ENCODE data around the gene FBXL20. TPM values are rescaled to one million over a fixed set of nuclear protein-coding genes. Genes with fewer than 3 reads are reported as not detected.

Gene FBXL20
- polyA plus RNA-seq, 1 donor (not counting 4 experiments of a cell fraction or from before 2014, with no cell fraction given) = 4.9 TPM

GRCh38 chr17:39327109-39327508 is 74.3 kb downstream of the FBXL20 start:
- Histone ChIP-seq H3K4me2 (ENCODE audit: control insufficient read depth, extremely low read depth, insufficient read depth, low read depth, low read length) (no peak overlapping the region), H3K36me3 (ENCODE audit: control insufficient read depth in 2 of 2, extremely low read depth in 1 of 2, insufficient read depth in 2 of 2, low read length in 2 of 2) (no peaks in the 10 kb centered on the region), H3K27me3 (ENCODE audit: control insufficient read depth, extremely low read depth, insufficient read depth, low read length) (no peaks in the 10 kb centered on the region), H3K9me3 (ENCODE audit: control insufficient read depth, low read depth, low read length) (no peaks in the 10 kb centered on the region), H3K9me1 (ENCODE audit: control insufficient read depth, extremely low read depth, insufficient read depth, low read length) (no peaks in the 10 kb centered on the region), H3K79me2 (ENCODE audit: control insufficient read depth, insufficient read depth, low read length) (no peaks in the 10 kb centered on the region), H3K4me1 (ENCODE audit: control insufficient read depth, extremely low read depth, insufficient read depth, low read length) (no peaks in the 10 kb centered on the region), H3K4me3 (ENCODE audit: control insufficient read depth in 2 of 3, extremely low read depth in 1 of 3, insufficient read depth in 2 of 3, low read depth in 1 of 3, low read length in 3 of 3) (no peak overlapping the region), H3K27ac (ENCODE audit: control insufficient read depth, insufficient read depth, low read length) (no peak overlapping the region), H3K9ac (ENCODE audit: control insufficient read depth, extremely low read depth, insufficient read depth, low read length) (no peak overlapping the region), H2AFZ (ENCODE audit: control insufficient read depth, low read length) (no peak overlapping the region), H4K20me1 (ENCODE audit: control insufficient read depth, extremely low read depth, insufficient read depth, low read length) (no peaks in the 10 kb centered on the region)
- DNase-seq (ENCODE audit: low read depth, low spot score) (no peak), FAIRE-seq (no peak)
- TF ChIP-seq EZH2 (IDR thresholded peaks at IDR 0.05; ENCODE audit: low read length) = no peak
- no peak for TF ChIP-seq CTCF (optimal IDR thresholded peaks at IDR 0.05 in 1 of 3, IDR thresholded peaks at IDR 0.05 in 1 of 3, conservative IDR thresholded peaks at IDR 0.05 in 1 of 3; ENCODE audit: extremely low read depth in 1 of 3, insufficient read depth in 2 of 3, low read length in 3 of 3)
- dilution Hi-C loops (cut with MboI; ENCODE audit: extremely low pct_ligation_motif_present, low sequenced_read_pairs) = no loop called here

DNA sequence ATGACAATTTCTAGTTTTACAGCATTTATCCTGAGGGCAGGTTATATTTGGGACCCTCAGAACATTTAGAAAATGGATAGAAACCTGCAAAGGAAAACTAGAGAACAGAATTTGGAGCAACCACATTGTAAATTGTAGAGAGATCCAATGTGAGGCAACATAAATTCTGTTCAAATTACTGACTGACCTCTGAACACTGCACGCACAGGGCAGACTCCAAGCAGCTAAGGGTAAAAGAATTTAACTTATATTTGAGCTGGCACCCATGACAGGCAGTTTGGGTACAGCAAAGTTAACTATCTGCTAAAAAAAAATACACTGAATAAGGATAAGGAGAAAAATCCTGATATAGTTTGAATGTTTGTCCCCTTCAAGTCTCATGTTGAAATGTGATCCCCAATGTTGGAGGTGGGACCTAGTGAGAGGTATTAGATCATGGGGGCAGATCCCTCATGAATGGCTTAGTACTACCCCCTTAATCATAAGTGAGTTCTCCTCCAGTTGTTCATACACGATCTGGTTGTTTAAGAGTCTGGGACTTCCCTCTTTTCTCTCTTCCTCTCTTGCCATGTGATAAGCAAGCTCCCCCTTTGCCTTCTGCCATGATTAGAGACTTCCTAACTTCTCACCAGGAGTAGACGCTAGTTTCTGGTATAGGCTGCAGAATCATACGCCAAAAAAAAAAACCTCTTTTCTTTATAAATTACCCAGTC is 75.7 kb downstream of the FBXL20 start:
- no peak for FAIRE-seq
- TF ChIP-seq CTCF (optimal IDR thresholded peaks at IDR 0.05 in 1 of 3, IDR thresholded peaks at IDR 0.05 in 1 of 3, conservative IDR thresholded peaks at IDR 0.05 in 1 of 3; ENCODE audit: extremely low read depth in 1 of 3, insufficient read depth in 2 of 3, low read length in 3 of 3) (no peak), EZH2 (IDR thresholded peaks at IDR 0.05; ENCODE audit: low read length) (no peak)

More for the DNA sequence above, 75.7 kb downstream of the FBXL20 start:
- Histone ChIP-seq H3K27me3 (ENCODE audit: control insufficient read depth, extremely low read depth, insufficient read depth, low read length) (no peaks in the 10 kb centered on the region), H3K36me3 (ENCODE audit: control insufficient read depth in 2 of 2, extremely low read depth in 1 of 2, insufficient read depth in 2 of 2, low read length in 2 of 2) (no peaks in the 10 kb centered on the region), H3K9me1 (ENCODE audit: control insufficient read depth, extremely low read depth, insufficient read depth, low read length) (no peaks in the 10 kb centered on the region), H2AFZ (ENCODE audit: control insufficient read depth, low read length) (no peak overlapping the region), H3K27ac (ENCODE audit: control insufficient read depth, insufficient read depth, low read length) (no peak overlapping the region), H3K9me3 (ENCODE audit: control insufficient read depth, low read depth, low read length) (no peaks in the 10 kb centered on the region), H3K9ac (ENCODE audit: control insufficient read depth, extremely low read depth, insufficient read depth, low read length) (no peak overlapping the region), H3K4me3 (ENCODE audit: control insufficient read depth in 2 of 3, extremely low read depth in 1 of 3, insufficient read depth in 2 of 3, low read depth in 1 of 3, low read length in 3 of 3) (no peak overlapping the region), H3K79me2 (ENCODE audit: control insufficient read depth, insufficient read depth, low read length) (no peaks in the 10 kb centered on the region), H3K4me1 (ENCODE audit: control insufficient read depth, extremely low read depth, insufficient read depth, low read length) (no peaks in the 10 kb centered on the region), H3K4me2 (ENCODE audit: control insufficient read depth, extremely low read depth, insufficient read depth, low read depth, low read length) (no peak overlapping the region), H4K20me1 (ENCODE audit: control insufficient read depth, extremely low read depth, insufficient read depth, low read length) (no peaks in the 10 kb centered on the region)
- dilution Hi-C loops (cut with MboI; ENCODE audit: extremely low pct_ligation_motif_present, low sequenced_read_pairs) = no loop called here
- no peak for DNase-seq (ENCODE audit: low read depth, low spot score)
